HG03432 (cell line): ENCODE results near the gene CACNB4.
A peak's percentile ranks its signal among the peaks of the same experiment; 100 is the strongest.

ENCODE experiments used
- ATAC-seq: cut with Tn5 transposase; IDR thresholded peaks from one replicate; pipeline ENCODE4 v1.9.1; 2021; ENCODE audit warnings: mild to moderate bottlenecking, moderate library complexity; ENCODE audit not compliant: unreplicated experiment

The CACNB4 gene

DNA sequence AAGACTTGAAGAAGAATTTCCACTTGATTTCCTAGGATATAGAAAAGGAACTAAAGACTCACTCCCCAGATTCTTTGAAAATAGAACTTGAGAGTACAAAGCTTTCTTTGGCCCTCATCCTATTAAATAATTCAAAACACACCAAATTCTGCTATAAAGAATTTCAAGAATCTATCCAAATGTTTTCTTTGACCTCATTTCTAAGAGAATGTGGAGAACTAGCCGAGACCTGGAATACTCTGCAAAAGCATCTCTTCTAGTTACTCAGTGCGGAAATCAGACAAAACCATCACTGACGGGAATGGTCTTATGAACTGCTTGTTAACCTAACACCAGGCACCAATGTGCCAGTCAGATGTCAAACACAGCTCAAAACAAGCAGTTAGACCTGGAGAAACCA, 226.4 kb downstream of the CACNB4 start:
- no peak for ATAC-seq

DNA sequence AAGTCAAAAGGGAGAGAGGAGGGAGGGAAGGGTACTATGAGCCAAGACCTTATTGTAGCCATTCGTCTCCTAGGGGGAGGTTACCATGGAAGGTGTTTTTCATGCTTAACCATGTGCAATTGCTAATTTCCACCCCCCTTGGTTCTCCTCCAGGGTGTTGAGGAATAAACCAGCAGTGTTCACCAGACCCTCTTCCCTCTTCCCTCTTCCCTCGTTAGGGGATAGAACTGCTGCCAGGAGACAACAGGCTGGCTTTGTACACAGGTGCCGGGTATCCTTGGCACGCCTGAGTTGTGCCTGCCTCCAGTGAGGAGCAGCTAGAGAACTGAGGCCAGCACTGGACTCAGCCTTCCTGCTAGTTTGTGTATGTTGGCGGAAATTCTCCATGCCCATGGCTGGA, 229.6 kb downstream of the CACNB4 start:
- ATAC-seq, result no peak

DNA sequence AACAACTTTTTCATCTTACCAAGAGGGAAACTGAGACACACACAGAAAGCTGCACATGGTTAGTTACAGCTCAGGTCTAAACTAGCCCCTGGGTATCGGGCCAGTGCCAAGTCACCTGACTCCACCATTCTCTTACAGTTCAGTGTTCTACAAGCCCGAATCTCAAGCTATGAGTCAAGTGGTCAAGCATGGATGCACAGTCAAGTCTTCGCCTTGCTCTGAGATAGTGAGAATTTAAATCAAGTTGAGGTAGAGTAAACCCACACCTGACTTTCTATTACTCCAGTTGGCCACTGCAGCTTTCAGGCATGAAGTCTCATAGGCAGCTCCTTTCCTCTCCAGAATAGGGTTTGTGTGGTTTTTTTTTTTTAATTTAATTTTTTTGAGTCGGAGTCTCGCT, 236.1 kb downstream of the CACNB4 start:
- peak; percentile 99 for ATAC-seq

DNA sequence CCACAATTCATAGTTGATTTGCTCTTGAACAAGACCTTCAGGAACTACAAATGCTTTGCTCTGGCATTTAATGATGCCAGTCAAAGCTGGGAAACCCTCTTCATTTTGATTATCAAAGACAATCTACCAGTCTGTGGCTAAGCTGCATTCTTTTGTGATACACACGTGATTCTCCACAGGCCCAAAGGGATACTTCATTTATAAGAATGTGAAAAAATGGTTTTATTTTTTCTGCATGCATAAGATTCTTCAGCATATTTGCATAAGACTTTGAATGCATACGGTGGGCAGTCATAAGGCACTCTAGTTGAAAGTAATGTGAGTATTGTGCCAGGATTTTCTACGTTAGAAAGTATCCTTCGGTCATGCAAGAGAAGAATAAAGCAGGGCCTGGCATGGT, 237.7 kb downstream of the CACNB4 start:
- ATAC-seq, result no peak

DNA sequence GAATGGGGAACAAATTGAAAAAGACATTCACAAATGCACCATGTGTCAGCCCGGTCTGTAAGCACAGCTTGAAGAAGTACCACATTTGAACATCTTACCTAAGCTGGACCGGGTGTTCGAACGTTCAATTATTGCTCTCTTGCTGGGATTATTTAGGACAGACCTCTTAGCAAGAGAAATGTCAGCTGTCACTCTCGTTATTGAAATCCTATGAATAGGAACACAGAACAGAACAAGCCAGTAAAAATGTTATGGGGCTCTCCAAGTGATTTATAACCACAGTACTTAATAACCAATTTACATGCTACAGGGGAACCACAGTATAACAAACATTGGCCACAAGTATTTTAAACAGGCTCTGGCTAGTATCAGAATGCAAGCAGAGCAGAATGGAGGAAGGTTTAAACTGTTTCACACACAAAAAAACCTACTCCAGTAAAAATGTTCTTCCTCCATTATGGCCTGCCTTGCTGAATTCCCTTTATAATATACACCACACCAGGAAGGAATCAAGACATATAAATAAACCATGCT, 238.2 kb downstream of the CACNB4 start:
- ATAC-seq, result no peak

DNA sequence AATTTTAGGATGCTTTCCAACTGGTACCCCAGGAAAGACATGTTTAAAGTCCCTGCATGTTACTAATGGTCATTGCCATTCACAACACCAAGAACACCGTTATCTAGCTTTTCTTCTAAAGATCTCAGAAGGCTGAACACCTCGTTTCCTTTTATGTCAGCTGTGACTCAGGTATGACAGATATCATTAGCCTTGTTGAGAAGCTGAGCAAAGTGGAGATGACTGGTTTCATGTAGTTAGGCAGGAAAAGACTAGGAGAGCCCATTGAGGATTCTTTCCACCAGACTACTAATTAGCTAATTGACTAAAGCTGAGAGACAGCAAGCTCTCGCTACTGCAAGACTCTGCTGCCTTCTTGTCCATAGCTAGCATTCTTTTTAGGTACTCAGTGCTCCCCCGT, 238.6 kb downstream of the CACNB4 start:
- no peak for ATAC-seq

DNA sequence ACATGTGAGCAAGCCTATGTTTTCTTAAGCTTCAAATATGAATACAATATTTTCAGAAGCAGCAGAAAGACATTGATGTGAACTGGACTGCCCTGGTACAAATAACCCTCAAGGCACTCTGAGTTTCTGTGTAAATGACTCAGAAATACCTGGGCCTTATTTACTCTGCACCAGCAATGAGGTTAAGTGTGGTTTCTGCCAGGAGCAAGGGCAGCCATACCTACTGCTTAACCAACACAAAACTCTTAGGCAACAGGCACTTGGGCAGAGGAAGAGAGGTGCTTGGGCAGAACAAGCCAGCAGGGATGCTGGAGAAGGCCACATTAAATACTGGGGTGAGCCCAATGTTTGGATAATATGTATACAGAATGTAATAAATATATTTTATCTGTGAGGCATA, 241.2 kb downstream of the CACNB4 start:
- no peak for ATAC-seq

DNA sequence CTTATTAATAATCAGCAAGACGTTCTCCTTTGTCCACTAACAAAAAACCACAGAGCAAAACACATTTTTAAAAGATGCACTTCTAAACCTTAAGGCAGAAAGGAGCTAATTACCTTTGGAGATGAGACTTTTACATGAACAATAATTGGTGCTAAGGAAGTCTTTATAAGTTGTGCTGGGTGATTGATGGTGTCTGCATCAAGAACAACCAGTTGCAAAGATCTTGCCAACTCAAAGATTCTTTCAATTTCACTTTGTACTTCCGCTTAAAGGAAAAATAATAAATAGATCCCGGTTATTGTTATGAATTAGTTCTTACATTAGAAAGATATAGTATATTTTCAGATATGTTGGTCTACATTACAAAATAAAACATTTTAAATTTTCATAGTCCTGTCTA, 243.7 kb downstream of the CACNB4 start:
- ATAC-seq, result no peak

DNA sequence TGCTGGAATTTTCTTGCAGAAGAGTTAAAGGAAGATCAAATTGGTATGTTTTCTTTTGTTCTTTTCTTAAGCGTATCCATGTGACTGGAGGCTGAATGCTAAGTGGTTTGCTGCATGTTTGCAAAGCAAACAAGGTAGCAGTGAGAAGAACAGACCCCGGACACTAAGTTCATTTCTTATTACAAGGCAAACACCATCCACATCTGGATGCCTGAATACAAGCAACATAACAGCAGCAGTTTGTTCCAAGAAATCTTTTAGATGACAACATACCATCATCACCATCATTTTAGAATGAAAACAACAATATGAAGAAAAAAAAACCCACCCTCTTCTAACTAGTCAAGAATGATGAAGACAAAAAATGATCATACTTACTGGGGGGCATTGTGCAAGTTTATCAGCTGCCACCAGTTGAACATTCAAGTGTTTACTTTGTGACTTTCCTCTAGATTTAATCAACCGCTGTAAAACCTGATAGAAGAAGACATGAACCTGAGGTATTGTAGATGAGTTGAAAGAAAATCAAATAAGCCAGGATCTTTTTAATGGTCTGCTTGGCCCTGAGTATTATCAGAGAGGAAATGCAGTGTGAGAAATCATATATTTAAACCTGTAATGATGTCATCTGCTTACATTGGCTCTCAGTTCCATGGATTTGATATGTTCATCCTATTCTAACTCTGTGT, 245.6 kb downstream of the CACNB4 start:
- no peak for ATAC-seq

DNA sequence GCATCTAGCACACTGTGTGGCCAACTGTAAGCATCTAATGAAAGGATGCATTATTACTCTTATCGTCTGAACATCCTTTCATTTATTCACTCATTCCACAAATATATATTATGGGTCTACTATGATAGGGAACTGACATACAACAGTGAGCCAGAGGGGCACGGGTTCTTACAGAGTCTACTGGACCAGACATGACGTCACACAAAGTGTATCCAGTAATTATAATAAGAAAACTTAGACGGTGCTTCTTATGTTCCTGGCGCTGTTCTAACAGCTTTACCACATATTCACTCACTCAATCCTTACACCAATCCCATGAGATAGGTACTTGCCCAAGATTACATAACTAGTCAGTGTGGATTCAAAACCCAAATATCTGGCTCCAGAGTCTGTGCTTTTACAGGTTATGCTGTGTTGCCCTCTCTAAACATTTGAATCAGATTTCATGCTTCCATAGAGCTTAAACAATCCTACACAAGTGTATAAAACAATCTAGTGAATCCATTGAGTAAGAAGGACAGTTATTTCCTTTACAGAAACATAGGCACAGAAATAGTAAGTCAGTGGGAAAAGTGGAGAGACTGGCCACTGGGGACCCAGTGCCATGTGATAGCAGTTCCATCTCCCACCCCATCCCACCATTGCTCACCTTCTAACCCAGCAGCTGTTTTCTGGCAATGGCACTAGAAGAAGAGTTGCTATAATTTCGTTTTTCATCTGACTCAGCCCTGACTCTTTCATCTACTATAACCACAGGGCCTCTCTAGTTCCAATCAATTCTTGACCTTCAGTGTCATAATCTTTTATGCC, 246.4 kb downstream of the CACNB4 start:
- ATAC-seq, result no peak

DNA sequence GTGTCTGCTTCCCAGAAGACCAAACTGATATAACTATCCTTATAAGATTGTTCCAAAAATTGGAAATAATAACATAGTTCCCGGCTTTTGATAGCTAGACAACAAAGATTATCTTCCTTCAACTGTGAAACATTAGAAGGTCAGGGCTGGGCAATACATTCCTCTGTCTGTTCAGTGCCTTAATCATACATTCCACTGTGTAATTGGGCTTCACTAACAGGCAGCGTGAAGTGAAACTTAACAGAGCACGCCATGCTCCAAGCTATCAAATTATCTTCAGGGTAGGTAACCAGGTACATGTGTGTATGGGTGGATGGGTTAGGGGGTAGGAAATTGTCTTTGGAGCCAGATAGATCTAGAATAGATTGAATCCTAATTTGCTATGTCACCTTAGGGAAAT, 247.1 kb downstream of the CACNB4 start:
- ATAC-seq, result no peak

DNA sequence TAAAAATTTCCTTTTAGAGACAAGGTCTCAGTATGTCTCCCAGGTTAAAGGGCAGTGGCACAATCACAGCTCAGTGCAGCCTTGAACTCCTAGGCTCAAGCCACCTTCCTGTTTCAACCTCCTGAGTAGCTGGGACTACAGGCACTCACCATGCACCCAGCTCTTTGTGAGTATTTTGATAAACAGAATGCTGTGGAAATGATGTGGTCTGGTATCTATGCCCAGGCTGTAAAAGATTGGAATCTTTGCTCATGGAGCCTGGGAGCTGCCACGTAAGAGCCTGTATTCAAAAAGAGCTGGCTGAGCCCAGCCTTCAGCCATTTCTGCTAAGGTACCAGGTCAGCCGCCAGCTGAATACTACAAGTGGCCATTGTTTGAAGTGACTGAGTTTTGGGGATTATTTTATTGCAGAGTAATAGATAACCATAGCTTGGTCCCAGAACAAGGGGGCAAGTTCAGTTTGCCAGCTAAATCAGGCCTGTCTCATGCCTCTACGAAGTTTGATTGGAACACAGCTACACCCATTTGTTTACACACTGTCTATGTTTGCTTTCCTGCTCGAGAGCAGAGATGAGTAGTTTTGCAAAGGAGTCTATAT, 249.3 kb downstream of the CACNB4 start:
- no peak for ATAC-seq

DNA sequence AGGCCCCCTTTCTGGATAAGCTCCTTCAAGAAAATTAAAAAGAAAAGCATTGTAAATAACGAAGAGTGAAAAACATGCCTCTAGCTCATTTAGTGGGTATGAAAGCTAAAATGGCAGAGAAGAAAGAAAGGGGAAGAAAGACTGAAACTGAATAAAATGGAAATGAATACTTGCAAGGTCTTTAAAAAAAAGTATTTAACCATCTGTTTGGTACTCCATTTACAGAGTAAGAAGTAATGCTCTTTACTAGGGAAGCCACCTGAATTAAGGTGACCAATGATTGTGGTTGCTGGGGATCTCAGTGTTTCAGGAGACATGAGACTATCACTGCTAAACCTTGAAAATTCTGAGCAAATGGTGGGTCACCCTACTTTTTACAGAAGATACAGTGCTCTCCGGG, 253.0 kb downstream of the CACNB4 start:
- ATAC-seq, result peak; percentile 55

DNA sequence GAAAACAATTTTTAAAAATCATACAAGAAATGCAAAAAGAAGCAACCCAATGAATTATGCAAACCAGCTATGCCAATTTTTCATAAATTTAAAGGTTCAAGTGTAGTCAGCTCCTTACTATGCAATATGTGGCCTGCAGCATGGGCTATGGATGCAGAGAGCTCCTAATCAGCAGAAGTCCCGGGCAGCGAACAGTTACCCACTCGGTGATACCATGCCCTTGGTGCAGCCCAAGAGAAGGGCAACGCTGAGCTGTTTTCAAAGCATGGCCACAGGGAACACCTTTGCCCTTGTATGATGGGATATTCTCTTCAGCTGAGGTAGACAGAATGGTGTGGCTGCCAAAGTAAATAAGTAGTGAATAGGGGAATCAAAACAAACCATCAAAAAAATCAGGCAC, 253.4 kb downstream of the CACNB4 start:
- no peak for ATAC-seq

DNA sequence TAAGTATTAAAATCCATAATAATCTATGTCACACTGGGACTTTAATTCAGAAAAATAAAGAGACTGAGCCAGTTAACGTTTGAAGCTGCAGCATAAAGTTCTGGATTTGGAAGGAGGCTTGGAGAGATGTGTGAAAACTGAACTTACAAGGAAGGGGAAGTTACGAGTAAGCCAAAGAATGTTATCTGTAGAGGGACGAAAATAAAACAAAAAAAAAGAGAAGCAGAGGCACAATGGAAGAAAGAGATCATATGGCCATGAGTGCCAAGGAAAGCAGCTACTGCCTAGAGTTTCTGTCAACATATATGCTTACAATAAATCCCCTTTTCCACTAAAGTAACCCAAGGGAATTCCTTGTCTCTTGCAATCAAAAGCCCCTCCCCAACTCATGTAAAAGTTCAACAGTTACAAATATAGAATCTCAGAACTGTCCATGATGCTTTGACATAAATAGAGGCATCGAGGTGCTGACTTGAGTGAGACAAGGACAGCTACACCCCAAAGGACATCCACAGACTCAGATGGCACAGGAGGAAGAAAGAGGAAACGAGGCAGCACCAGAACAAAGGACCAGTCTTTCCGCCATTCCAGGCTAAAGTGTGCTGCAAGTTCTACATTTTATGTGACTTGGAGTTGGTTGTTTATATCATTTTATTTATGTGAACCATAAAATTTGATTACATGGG, 254.5 kb downstream of the CACNB4 start:
- no peak for ATAC-seq

DNA sequence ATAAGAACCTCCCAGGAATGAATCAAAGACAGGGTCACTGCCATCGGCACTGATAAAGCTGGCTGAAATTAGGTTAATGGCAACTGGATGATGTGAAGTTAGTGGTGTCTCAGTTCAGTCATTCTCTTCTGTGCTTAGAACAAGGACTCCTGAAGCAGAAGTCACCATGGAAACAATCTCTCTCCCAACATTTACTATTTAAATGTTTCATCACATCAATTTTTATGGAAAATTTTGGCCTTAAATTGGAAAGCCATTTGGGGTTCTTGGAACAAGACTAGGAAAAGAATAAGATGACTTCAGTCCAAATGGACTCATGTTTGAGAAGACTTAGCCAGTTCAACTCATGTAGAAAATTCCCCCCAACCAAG, 255.2 kb downstream of the CACNB4 start:
- ATAC-seq, result no peak

DNA sequence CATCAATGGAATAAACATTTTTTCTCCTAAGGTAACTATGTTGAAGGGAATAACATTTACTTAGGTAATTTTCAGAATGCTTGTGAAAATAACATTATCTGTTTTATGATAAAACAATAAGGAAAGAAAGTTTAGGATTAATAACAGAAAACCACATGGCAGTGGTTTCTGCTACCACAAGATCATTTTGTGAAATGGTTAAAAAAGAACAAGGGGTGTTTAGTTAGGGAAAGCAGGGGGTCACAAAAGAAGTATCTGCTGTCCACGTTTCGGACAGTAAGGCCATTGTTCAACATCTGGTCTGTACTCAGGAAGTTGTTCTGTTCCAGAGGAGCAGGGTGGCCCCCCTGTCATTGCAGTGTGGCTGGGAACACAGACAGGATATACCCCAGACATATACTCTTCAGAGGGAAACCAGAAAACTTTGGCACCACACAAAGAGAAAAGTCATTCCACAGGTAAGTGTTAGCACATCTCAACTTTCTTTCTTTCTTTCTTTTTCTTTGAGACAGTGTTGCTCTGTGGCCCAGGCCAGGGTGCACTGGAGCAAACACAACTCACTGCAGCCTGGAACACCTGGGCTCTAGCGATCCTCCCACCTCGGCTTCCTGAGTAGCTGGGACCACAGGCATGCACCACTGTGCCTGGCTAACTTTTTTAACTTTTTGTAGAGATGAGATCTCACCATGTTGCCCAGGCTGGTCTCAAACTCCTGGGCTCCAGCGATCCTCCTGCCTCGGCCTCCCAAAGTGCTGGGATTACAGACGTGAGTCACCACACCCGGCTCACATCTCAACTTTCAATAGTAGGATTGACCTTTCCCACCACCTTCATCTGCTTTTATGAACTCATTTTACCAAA, 255.8 kb downstream of the CACNB4 start:
- ATAC-seq, result peak; percentile 31

DNA sequence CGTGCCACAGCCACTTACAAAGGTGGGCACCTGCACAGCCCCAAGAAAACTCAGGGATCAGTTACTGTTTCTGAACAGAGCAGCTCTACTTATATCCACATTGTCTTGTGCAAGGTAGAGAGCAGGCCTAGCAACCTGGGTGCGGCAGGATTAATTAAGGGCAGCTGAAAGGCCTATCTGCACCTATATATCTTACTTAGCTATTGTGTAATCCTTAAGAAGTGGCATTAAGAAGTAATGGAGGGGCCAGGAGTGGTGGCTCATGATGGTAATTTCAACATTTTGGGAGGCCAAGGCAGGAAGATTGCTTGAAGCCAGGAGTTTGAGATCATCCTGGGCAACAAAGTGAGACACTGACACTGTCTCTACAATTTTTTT, 257.8 kb downstream of the CACNB4 start:
- no peak for ATAC-seq

DNA sequence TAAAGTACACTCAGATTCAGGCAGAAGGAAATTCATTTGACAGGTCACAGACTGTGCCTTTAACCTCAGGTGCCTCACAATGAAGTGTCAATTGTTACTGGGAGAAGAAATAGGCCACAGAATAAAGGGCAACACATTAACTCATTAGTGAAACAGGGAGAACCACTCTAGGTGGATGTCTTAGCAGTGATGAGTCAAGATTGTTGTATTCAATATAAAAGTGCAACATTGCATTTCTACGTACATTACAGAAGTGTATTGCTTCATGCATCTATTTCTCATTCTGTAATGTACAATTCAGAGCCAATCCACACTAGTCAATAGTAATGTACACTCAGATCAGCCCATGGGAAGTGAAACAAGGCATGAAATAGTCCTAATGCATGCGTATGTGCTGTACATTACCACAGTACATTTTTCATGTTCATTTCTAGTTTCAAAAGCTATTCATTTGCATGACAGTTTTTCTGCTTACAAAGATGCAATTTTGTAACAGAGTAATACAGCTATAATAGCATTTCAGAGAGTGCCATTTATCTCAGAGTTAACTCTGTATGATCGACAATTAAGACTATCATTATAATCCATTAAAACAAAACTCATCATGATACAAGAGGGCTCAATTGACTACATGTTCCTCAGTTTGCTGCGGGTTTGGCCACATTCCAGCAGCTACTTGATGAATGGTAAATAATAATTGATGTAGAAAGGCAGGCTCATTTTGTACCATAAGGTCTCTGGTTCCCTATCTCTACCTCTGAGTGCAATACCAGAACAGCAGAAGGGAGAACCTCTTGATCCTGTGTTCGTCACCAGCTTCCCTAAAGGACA, 258.4 kb downstream of the CACNB4 start:
- ATAC-seq, result peak; percentile 98

DNA sequence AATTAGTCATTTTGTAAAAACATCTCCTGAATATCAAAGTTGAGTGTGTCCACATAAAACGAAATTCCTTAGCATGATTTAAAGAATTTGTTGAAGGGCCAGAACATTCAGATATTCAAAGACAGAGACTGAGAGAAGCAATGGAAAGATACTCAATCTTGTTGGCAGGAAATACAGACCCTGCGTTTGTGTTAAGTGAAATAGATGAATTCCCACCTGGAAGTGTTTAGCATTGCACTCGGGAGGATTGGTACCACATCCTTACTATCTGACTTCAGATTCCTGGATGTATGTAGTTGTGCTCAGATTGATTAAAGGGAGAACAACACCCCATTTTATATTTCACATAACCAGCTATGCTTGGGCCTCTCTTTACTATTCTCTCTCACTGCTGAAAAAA, 260.9 kb downstream of the CACNB4 start:
- no peak for ATAC-seq
